Tibial nerve (tissue), 4 donors: Measurements from ENCODE around the gene ELOF1.

ENCODE experiments used
- EP300 ChIP-seq, 2 donors: sonication (generic); formaldehyde crosslinking; IDR thresholded peaks; one replicate each; pipeline ENCODE4 v1.6.1; 2017; ENCODE audit warnings: antibody characterized with exemption in 2 of 2, mild to moderate bottlenecking in 1 of 2
- POLR2A ChIP-seq, 2 donors: fragments of 450-650 bp; IDR thresholded peaks; one replicate each; pipeline ENCODE4 v1.6.1; 2017; ENCODE audit warnings: antibody characterized with exemption in 2 of 2, mild to moderate bottlenecking in 2 of 2, moderate library complexity in 2 of 2
- TF ChIP-seq, protein P1 (sequence below), 5 experiments: fragments of 200-600 bp in 3 of 5; fragments of 450-650 bp in 2 of 5; sonication (generic) in 3 of 5; IDR thresholded peaks; one replicate each; pipeline ENCODE4 v1.5.1; 2016 to 2019; ENCODE audit warnings: antibody characterized with exemption in 5 of 5, mild to moderate bottlenecking in 3 of 5, moderate library complexity in 2 of 5

GRCh38 chr19:11534538-11534937, 24.5 kb downstream of the ELOF1 start:
- TF ChIP-seq, protein P1, sequence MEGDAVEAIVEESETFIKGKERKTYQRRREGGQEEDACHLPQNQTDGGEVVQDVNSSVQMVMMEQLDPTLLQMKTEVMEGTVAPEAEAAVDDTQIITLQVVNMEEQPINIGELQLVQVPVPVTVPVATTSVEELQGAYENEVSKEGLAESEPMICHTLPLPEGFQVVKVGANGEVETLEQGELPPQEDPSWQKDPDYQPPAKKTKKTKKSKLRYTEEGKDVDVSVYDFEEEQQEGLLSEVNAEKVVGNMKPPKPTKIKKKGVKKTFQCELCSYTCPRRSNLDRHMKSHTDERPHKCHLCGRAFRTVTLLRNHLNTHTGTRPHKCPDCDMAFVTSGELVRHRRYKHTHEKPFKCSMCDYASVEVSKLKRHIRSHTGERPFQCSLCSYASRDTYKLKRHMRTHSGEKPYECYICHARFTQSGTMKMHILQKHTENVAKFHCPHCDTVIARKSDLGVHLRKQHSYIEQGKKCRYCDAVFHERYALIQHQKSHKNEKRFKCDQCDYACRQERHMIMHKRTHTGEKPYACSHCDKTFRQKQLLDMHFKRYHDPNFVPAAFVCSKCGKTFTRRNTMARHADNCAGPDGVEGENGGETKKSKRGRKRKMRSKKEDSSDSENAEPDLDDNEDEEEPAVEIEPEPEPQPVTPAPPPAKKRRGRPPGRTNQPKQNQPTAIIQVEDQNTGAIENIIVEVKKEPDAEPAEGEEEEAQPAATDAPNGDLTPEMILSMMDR (IDR thresholded peaks at IDR 0.05): no peak
- TF ChIP-seq POLR2A (IDR thresholded peaks at IDR 0.05) (no peak), EP300 (IDR thresholded peaks at IDR 0.05) (no peak)
